Erythroblast (primary cell): ENCODE data around the gene EDA.

Source experiments
- GATA1 ChIP-seq: IDR thresholded peaks from 2 replicates; pipeline ENCODE4 v1.6.1; 2011; ENCODE audit warnings: low read depth, mild to moderate bottlenecking, control low read depth, low read length, moderate library complexity
- POLR2A ChIP-seq: IDR thresholded peaks from 2 replicates; pipeline ENCODE4 v1.6.1; 2011; ENCODE audit warnings: mild to moderate bottlenecking, low read length

- TF ChIP-seq POLR2A = no peak
- no peak for TF ChIP-seq GATA1
These were observed 416.9 kb downstream of the EDA start for GRCh38 chrX:70032792-70033191.
